ENCODE results near the gene ADCY9.

GRCh38 chr16:4070936-4071335 lies 45.3 kb downstream of the ADCY9 start:
- no peak for TF ChIP-seq CTCF (IDR thresholded peaks at IDR 0.05; ENCODE audit: poor library complexity, severe bottlenecking)
- no peak for TF ChIP-seq EZH2 (IDR thresholded peaks at IDR 0.05; ENCODE audit: borderline replicate concordance, insufficient read depth, low read length, poor library complexity, severe bottlenecking)
- no peak for TF ChIP-seq POLR2AphosphoS5 (IDR thresholded peaks at IDR 0.05)
- no peak for TF ChIP-seq SMC3 (conservative IDR thresholded peaks at IDR 0.05; ENCODE audit: poor library complexity)
- TF ChIP-seq REST (IDR thresholded peaks at IDR 0.05; ENCODE audit: borderline replicate concordance): no peak
- no peak for TF ChIP-seq TAF1 (IDR thresholded peaks at IDR 0.05; ENCODE audit: low read depth)
- no peak for TF ChIP-seq MXI1 (conservative IDR thresholded peaks at IDR 0.05; ENCODE audit: poor library complexity, severe bottlenecking)

Measured in neural cell (in vitro differentiated cells).